HepG2 (cell line): Measurements from ENCODE around the gene POFUT2. TPM values are rescaled to one million over a fixed set of nuclear protein-coding genes. Genes with fewer than 3 reads are reported as not detected.

ENCODE experiments used
- AGO2 ChIP-seq: fragments of 200-400 bp; formaldehyde crosslinking; optimal IDR thresholded peaks from 2 replicates; pipeline ENCODE3; 2017; ENCODE audit warnings: mild to moderate bottlenecking, low read depth, low read length, moderate library complexity
- AHR ChIP-seq: IDR thresholded peaks from 2 replicates; pipeline ENCODE4 v1.6.1; 2018; ENCODE audit warnings: missing genetic modification reagents, missing compliant biosample characterization
- ATF2 ChIP-seq: sonication (generic); formaldehyde crosslinking; IDR thresholded peaks from 2 replicates; pipeline ENCODE4 v1.4.0; 2020; ENCODE audit warnings: missing genetic modification reagents
- CEBPG ChIP-seq: IDR thresholded peaks from 2 replicates; pipeline ENCODE4 v1.6.1; 2016
- KLF16 ChIP-seq, 2 experiments: sonication (generic) in 1 of 2; formaldehyde crosslinking in 1 of 2; IDR thresholded peaks; 2 replicates each; pipeline versions ENCODE4 v1.6.1 to v1.8.0; 2016 to 2023; ENCODE audit warnings: missing genetic modification reagents in 2 of 2, missing compliant biosample characterization in 1 of 2
- MTERF4 ChIP-seq: sonication (generic); formaldehyde crosslinking; IDR thresholded peaks from 2 replicates; pipeline ENCODE4 v1.8.0; 2023; ENCODE audit warnings: mild to moderate bottlenecking, missing genetic modification reagents
- NCOA1 ChIP-seq: sonication (generic); formaldehyde crosslinking; IDR thresholded peaks from 2 replicates; pipeline ENCODE4 v1.9.0; 2021; ENCODE audit warnings: missing genetic modification reagents
- RARA ChIP-seq: IDR thresholded peaks from 2 replicates; pipeline ENCODE4 v1.6.1; 2016; ENCODE audit warnings: missing genetic modification reagents, missing compliant biosample characterization
- SSRP1 ChIP-seq: IDR thresholded peaks from 2 replicates; pipeline ENCODE4 v1.6.1; 2016; ENCODE audit warnings: control low read depth
- TBX3 ChIP-seq: fragments of 450-650 bp; IDR thresholded peaks from 2 replicates; pipeline ENCODE4 v1.6.1; 2017; ENCODE audit warnings: antibody characterized with exemption, mild to moderate bottlenecking, inconsistent platforms, borderline replicate concordance
- TGIF2 ChIP-seq: IDR thresholded peaks from 2 replicates; pipeline ENCODE4 v1.6.1; 2016; ENCODE audit warnings: control low read depth, missing compliant biosample characterization
- THAP8 ChIP-seq: sonication (generic); formaldehyde crosslinking; IDR thresholded peaks from 2 replicates; pipeline ENCODE4 v1.5.1; 2020; ENCODE audit warnings: missing genetic modification reagents, mild to moderate bottlenecking, borderline replicate concordance
- YEATS2 ChIP-seq: sonication (generic); formaldehyde crosslinking; IDR thresholded peaks from 2 replicates; pipeline ENCODE4 v1.4.0; 2020; ENCODE audit warnings: missing genetic modification reagents, borderline replicate concordance
- ZBTB3 ChIP-seq: sonication (generic); formaldehyde crosslinking; IDR thresholded peaks from 2 replicates; pipeline ENCODE4 v1.4.0; 2020; ENCODE audit warnings: low read depth, mild to moderate bottlenecking, moderate library complexity, missing genetic modification reagents, borderline replicate concordance
- ZBTB38 ChIP-seq: sonication (generic); formaldehyde crosslinking; IDR thresholded peaks from 2 replicates; pipeline ENCODE4 v1.5.1; 2020; ENCODE audit warnings: mild to moderate bottlenecking, missing genetic modification reagents
- ZFAT ChIP-seq: sonication (generic); formaldehyde crosslinking; conservative IDR thresholded peaks from 2 replicates; pipeline ENCODE4 v1.8.1; 2023; ENCODE audit warnings: missing genetic modification reagents, inconsistent platforms
- ZFX ChIP-seq: sonication (generic); formaldehyde crosslinking; IDR thresholded peaks from 2 replicates; pipeline ENCODE4 v1.4.0; 2020; ENCODE audit warnings: mild to moderate bottlenecking, low read depth, missing genetic modification reagents, moderate library complexity
- ZNF101 ChIP-seq: sonication (generic); formaldehyde crosslinking; IDR thresholded peaks from 2 replicates; pipeline ENCODE4 v1.4.0; 2020; ENCODE audit warnings: mild to moderate bottlenecking, low read depth, missing genetic modification reagents, borderline replicate concordance
- ZNF136 ChIP-seq: sonication (generic); formaldehyde crosslinking; IDR thresholded peaks from 2 replicates; pipeline ENCODE4 v1.8.1; 2022; ENCODE audit warnings: low read depth, mild to moderate bottlenecking, moderate library complexity, missing genetic modification reagents
- ZNF205 ChIP-seq: IDR thresholded peaks from 2 replicates; pipeline ENCODE4 v1.6.1; 2018; ENCODE audit warnings: missing biosample characterization, missing genetic modification reagents
- ZNF224 ChIP-seq: sonication (generic); formaldehyde crosslinking; IDR thresholded peaks from 2 replicates; pipeline ENCODE4 v1.5.0; 2020; ENCODE audit warnings: mild to moderate bottlenecking, missing genetic modification reagents
- ZNF414 ChIP-seq: sonication (generic); formaldehyde crosslinking; IDR thresholded peaks from 2 replicates; pipeline ENCODE4 v1.5.0; 2020; ENCODE audit warnings: missing genetic modification reagents
- ZNF552 ChIP-seq: sonication (generic); formaldehyde crosslinking; IDR thresholded peaks from 2 replicates; pipeline ENCODE4 v1.9.0; 2022; ENCODE audit warnings: missing genetic modification reagents, mild to moderate bottlenecking, borderline replicate concordance
- ZNF562 ChIP-seq: sonication (generic); formaldehyde crosslinking; IDR thresholded peaks from 2 replicates; pipeline ENCODE4 v1.8.0; 2022; ENCODE audit warnings: missing genetic modification reagents, borderline replicate concordance
- ZNF709 ChIP-seq: sonication (generic); formaldehyde crosslinking; IDR thresholded peaks from 2 replicates; pipeline ENCODE4 v1.5.0; 2020; ENCODE audit warnings: mild to moderate bottlenecking, missing genetic modification reagents
- ZNF770 ChIP-seq: sonication (generic); formaldehyde crosslinking; IDR thresholded peaks from 2 replicates; pipeline ENCODE4 v1.5.0; 2020; ENCODE audit warnings: mild to moderate bottlenecking, missing genetic modification reagents
- polyA plus RNA-seq, 8 experiments: library from polyadenylated mRNA; depleted of rRNA in 3 of 8; stranded (reverse) in 7 of 8; unstranded in 1 of 8; fragments of >200 nt; fragmentation: Illumina TruSeq in 4 of 8; extraction: Trizol in 4 of 8; gene quantifications; 2 replicates each; pipeline versions ENCODE4 v1.2.1 to v1.2.3, GENCODE V29; 2011 to 2016; ENCODE audit warnings: low read depth in 4 of 8, missing spikeins in 1 of 8, mixed read lengths in 1 of 8; ENCODE audit not compliant: insufficient read depth in 1 of 8
- total RNA-seq, 5 experiments: library from RNA; depleted of rRNA; stranded (reverse); fragments of >200 nt; fragmentation: Illumina TruSeq; extraction: Trizol; gene quantifications; 2 replicates each; pipeline ENCODE4 v1.2.3, GENCODE V29; 2016; ENCODE audit warnings: low read depth in 1 of 5

Gene POFUT2
- total and polyA plus RNA-seq, 2 of the 13 experiments (the other 11 are each of a cell fraction or from before 2014, with no cell fraction given), result 22.8 to 24.0 TPM

GRCh38 chr21:45306832-45307571, 19.3 kb upstream of the POFUT2 start (continued):
- peak; percentile 54; the same call in 1 of the 2 replicates for TF ChIP-seq SSRP1 (CRISPR knock-in tag)
- no peak for TF ChIP-seq ZFAT (CRISPR knock-in tag)
- no peak for TF ChIP-seq AHR (CRISPR knock-in tag)
- no peak for TF ChIP-seq ZNF101
- no peak for TF ChIP-seq ZNF414
- peak; percentile 95 for TF ChIP-seq CEBPG (CRISPR knock-in tag)
- peak; percentile 78; the same call in 1 of the 2 replicates for TF ChIP-seq ZNF136 (CRISPR knock-in tag)
- TF ChIP-seq TGIF2, result no peak
- no peak; the same call in 1 of the 2 replicates for TF ChIP-seq YEATS2 (CRISPR knock-in tag)
- peak; percentile 67 for TF ChIP-seq ATF2
- no peak for TF ChIP-seq ZNF709 (CRISPR knock-in tag)
- peak; percentile 77 for TF ChIP-seq RARA (CRISPR knock-in tag)
- 0 out of 2 replicates have a peak, but pooled peaks have one; percentile 11 for TF ChIP-seq ZNF205 (CRISPR knock-in tag)
- no peak for TF ChIP-seq ZNF770 (CRISPR knock-in tag)
- no peak for TF ChIP-seq ZBTB3 (CRISPR knock-in tag)
- TF ChIP-seq THAP8, result no peak
- peak; percentile 57 for TF ChIP-seq AGO2
- TF ChIP-seq ZNF562 (CRISPR knock-in tag), result no peak
- no peak; a peak in 1 of 4 replicates for TF ChIP-seq KLF16 (CRISPR knock-in tag; IDR thresholded peaks at IDR 0.05)
- TF ChIP-seq MTERF4 (CRISPR knock-in tag), result no peak
- TF ChIP-seq NCOA1 (CRISPR knock-in tag), result no peak
- no peak for TF ChIP-seq TBX3
- peak; percentile 83; the same call in 1 of the 2 replicates for TF ChIP-seq ZBTB38 (CRISPR knock-in tag)
- TF ChIP-seq ZFX (CRISPR knock-in tag), result peak; percentile 74
- no peak for TF ChIP-seq ZNF552 (CRISPR knock-in tag)
- TF ChIP-seq ZNF224 (CRISPR knock-in tag), result no peak
